Activated CD8-positive, alpha-beta memory T cell treated with anti-CD3 and anti-CD28 coated beads for 1 hour (primary cell): ENCODE results near the gene HACD4.

Experiments
- DNase-seq, 2 donors: peaks; one replicate each; pipeline ENCODE4 v3.0.0-alpha.2; 2020; ENCODE audit warnings: low read depth in 1 of 2; ENCODE audit errors: extremely low read depth in 1 of 2

The HACD4 gene

GRCh38 chr9:21031091-21031807 is at the start of gene HACD4:
HACD4 (minus strand) TSS chr9:21031640; CDS start chr9:21031590, 50 bp downstream.
- DNase-seq, result peak in 1 of 2 donors; percentile 53

GRCh38 chr9:21080793-21081192 is 49.4 kb upstream of the HACD4 start:
- no peak for DNase-seq

- DNase-seq, result no peak
These were observed 47.3 kb upstream of the HACD4 start for GRCh38 chr9:21078702-21079101.

GRCh38 chr9:21077781-21078180 is 46.3 kb upstream of the HACD4 start, which contains the start of gene IFNB1:
IFNB1 (minus strand) TSS chr9:21077942; CDS start chr9:21077869, 73 bp downstream.
- no peak for DNase-seq

GRCh38 chr9:21075484-21075883 is 44.0 kb upstream of the HACD4 start:
- DNase-seq, result no peak

GRCh38 chr9:21070906-21071305 is 39.5 kb upstream of the HACD4 start:
- no peak for DNase-seq

- no peak for DNase-seq
These were observed 38.7 kb upstream of the HACD4 start for GRCh38 chr9:21070171-21070571.

GRCh38 chr9:21060919-21061561 is 29.6 kb upstream of the HACD4 start:
- no peak for DNase-seq

- DNase-seq, result no peak
These were observed 25.5 kb upstream of the HACD4 start for GRCh38 chr9:21056931-21057330.

GRCh38 chr9:21053851-21054250 is 22.4 kb upstream of the HACD4 start:
- no peak for DNase-seq

- no peak for DNase-seq
These were observed 15.8 kb upstream of the HACD4 start for GRCh38 chr9:21047281-21047691.

GRCh38 chr9:21043841-21044240 is 12.4 kb upstream of the HACD4 start:
- no peak for DNase-seq

GRCh38 chr9:21042466-21042865 is 11.0 kb upstream of the HACD4 start:
- no peak for DNase-seq

GRCh38 chr9:21039302-21039701 is 7.9 kb upstream of the HACD4 start:
- DNase-seq, result no peak

GRCh38 chr9:21037278-21037677 is 5.8 kb upstream of the HACD4 start:
- no peak for DNase-seq

GRCh38 chr9:21031808-21032183 is 356 bp upstream of the HACD4 start:
- DNase-seq, result no peak

GRCh38 chr9:21030389-21031035 is 928 bp downstream of the HACD4 start:
- no peak for DNase-seq

GRCh38 chr9:21029661-21030060 is 1.8 kb downstream of the HACD4 start:
- no peak for DNase-seq

GRCh38 chr9:21028466-21028865 is 3.0 kb downstream of the HACD4 start:
- DNase-seq, result no peak

- DNase-seq, result no peak
These were observed 4.1 kb downstream of the HACD4 start for GRCh38 chr9:21027295-21027694.

- DNase-seq, result no peak
These were observed 7.6 kb downstream of the HACD4 start for GRCh38 chr9:21023861-21024260.

GRCh38 chr9:21018177-21018576 is 13.3 kb downstream of the HACD4 start:
- DNase-seq, result no peak
